Endothelial cell of umbilical vein (primary cell): ENCODE results near the gene FBLN2. TPM values are rescaled to one million over a fixed set of nuclear protein-coding genes. Genes with fewer than 3 reads are reported as not detected.

ENCODE experiments used
- BruUV-seq: library from RNA; stranded (reverse); fragments of 400-500 nt; replicated peaks from 2 replicates; lab custom pipeline; 2021; lab: Mats Ljungman, UMichigan
- CTCF ChIA-PET: fragments of 300-600, 350-600 bp; sonication (Branson Sonifier 250); formaldehyde crosslinking; loops from one replicate; lab custom pipeline; 2021; ENCODE audit warnings: antibody characterized with exemption, inconsistent platforms; lab: Charles Lee
- POLR2A ChIA-PET: fragments of 300-600, 350-600 bp; sonication (Branson Sonifier 250); formaldehyde crosslinking; loops from one replicate; lab custom pipeline; 2021; ENCODE audit warnings: antibody characterized with exemption, inconsistent platforms; lab: Charles Lee
- DNase-seq: peaks from one replicate; pipeline ENCODE4 v3.0.0-alpha.2; 2011; ENCODE audit warnings: low read depth, low spot score
- FAIRE-seq: peaks from 2 replicates; lab custom pipeline; 2011; peaks lifted over from hg19 to GRCh38; lab: Jason Lieb, UNC
- H2AFZ ChIP-seq: 2 replicates; pipeline ENCODE4 v1.6.0; 2012; ENCODE audit warnings: low read depth, low read length, control low read depth, inconsistent platforms
- H3K27ac ChIP-seq: 2 replicates; pipeline ENCODE4 v1.5.1; 2011; ENCODE audit warnings: low read depth, mild to moderate bottlenecking, control low read depth, low read length, moderate library complexity; ENCODE audit not compliant: insufficient read depth
- H3K27me3 ChIP-seq, 2 experiments: 2 replicates each; pipeline versions ENCODE4 v1.6.0 to v1.6.1; 2011; ENCODE audit warnings: low read length in 2 of 2, mixed read lengths in 1 of 2; ENCODE audit not compliant: control insufficient read depth in 2 of 2, insufficient read depth in 2 of 2
- H3K36me3 ChIP-seq, 2 experiments: 2 replicates in 1 of 2; 3 replicates in 1 of 2; pipeline ENCODE4 v1.5.1; 2011; ENCODE audit warnings: low read length in 2 of 2, mild to moderate bottlenecking in 1 of 2, moderate library complexity in 1 of 2; ENCODE audit not compliant: control insufficient read depth in 2 of 2, insufficient read depth in 2 of 2; ENCODE audit errors: extremely low read depth in 1 of 2
- H3K4me1 ChIP-seq: 3 replicates; pipeline ENCODE4 v1.5.1; 2011; ENCODE audit warnings: mild to moderate bottlenecking, low read length; ENCODE audit not compliant: control insufficient read depth, insufficient read depth; ENCODE audit errors: extremely low read depth
- H3K4me2 ChIP-seq: 2 replicates; pipeline ENCODE4 v1.6.1; 2011; ENCODE audit warnings: low read length, control low read depth, mixed read lengths; ENCODE audit not compliant: insufficient read depth
- H3K4me3 ChIP-seq, 3 experiments: fragments of 200-600 bp in 1 of 3; sonication (generic), shearing (Covaris generic) in 1 of 3; replicated peaks in 1 of 3; 2 replicates each; pipeline ENCODE4 v1.5.1; 2011 to 2016; ENCODE audit warnings: control low read depth in 3 of 3, low read length in 3 of 3, mild to moderate bottlenecking in 2 of 3, inconsistent platforms in 1 of 3, low read depth in 1 of 3, moderate library complexity in 1 of 3; ENCODE audit not compliant: insufficient read depth in 1 of 3
- H3K79me2 ChIP-seq: 2 replicates; pipeline ENCODE4 v1.6.0; 2012; ENCODE audit warnings: low read length, inconsistent platforms; ENCODE audit not compliant: control insufficient read depth, insufficient read depth
- H3K9ac ChIP-seq: replicated peaks from 2 replicates; pipeline ENCODE3; 2011; ENCODE audit warnings: low read length, control low read depth; ENCODE audit not compliant: insufficient read depth; ENCODE audit errors: extremely low read depth
- H3K9me1 ChIP-seq: replicated peaks from 3 replicates; pipeline ENCODE4 v1.6.0; 2011; ENCODE audit warnings: mild to moderate bottlenecking, low read length; ENCODE audit not compliant: control insufficient read depth, insufficient read depth; ENCODE audit errors: extremely low read depth
- H3K9me3 ChIP-seq: replicated peaks from 2 replicates; pipeline ENCODE4 v1.5.1; 2012; ENCODE audit warnings: low read length, inconsistent platforms; ENCODE audit not compliant: control insufficient read depth, insufficient read depth
- H4K20me1 ChIP-seq: replicated peaks from 2 replicates; pipeline ENCODE3; 2011; ENCODE audit warnings: mild to moderate bottlenecking, low read length; ENCODE audit not compliant: control insufficient read depth, insufficient read depth; ENCODE audit errors: extremely low read depth
- CTCF ChIP-seq, 2 donors: IDR thresholded peaks; 1 replicate in 1 of 2; 2 replicates in 1 of 2; pipeline ENCODE4 v1.5.1; 2011; ENCODE audit warnings: low read length in 2 of 2, mild to moderate bottlenecking in 2 of 2, moderate library complexity in 2 of 2, control low read depth in 1 of 2, inconsistent platforms in 1 of 2, low read depth in 1 of 2; ENCODE audit not compliant: insufficient read depth in 1 of 2; ENCODE audit errors: extremely low read depth in 1 of 2
- EZH2 ChIP-seq: IDR thresholded peaks from 2 replicates; pipeline ENCODE4 v1.6.1; 2012; ENCODE audit warnings: borderline replicate concordance, low read depth, mild to moderate bottlenecking, moderate library complexity, low read length, inconsistent platforms; ENCODE audit not compliant: severe bottlenecking
- JUN ChIP-seq: IDR thresholded peaks from 2 replicates; pipeline ENCODE4 v1.6.1; 2011; ENCODE audit warnings: borderline replicate concordance, low read depth; ENCODE audit not compliant: insufficient read length, insufficient read depth
- MAX ChIP-seq: IDR thresholded peaks from 2 replicates; pipeline ENCODE4 v1.6.1; 2011; ENCODE audit not compliant: insufficient read depth, insufficient read length
- MYC ChIP-seq: IDR thresholded peaks from one replicate; pipeline ENCODE4 v1.6.1; 2011; ENCODE audit warnings: mild to moderate bottlenecking, low read depth, low read length
- POLR2A ChIP-seq: IDR thresholded peaks from 2 replicates; pipeline ENCODE4 v1.6.1; 2012; ENCODE audit warnings: low read depth, mild to moderate bottlenecking, control low read depth, low read length
- POLR2AphosphoS5 ChIP-seq: IDR thresholded peaks from 2 replicates; pipeline ENCODE4 v1.6.1; 2012; ENCODE audit warnings: low read depth, mild to moderate bottlenecking, control low read depth, low read length, moderate library complexity; ENCODE audit not compliant: insufficient read depth
- dilution Hi-C: fragments of 300-500 bp; cut with MboI; formaldehyde crosslinking; loops from one replicate; pipeline ENCODE4 v1.15.0; 2019; ENCODE audit warnings: low sequenced_read_pairs; ENCODE audit not compliant: extremely low pct_ligation_motif_present
- intact Hi-C: fragments of 100-400 bp; cut with micrococcal nuclease; formaldehyde crosslinking; loops from one replicate; pipeline ENCODE4 v1.10.0; 2022
- polyA plus RNA-seq, 4 experiments: library from polyadenylated mRNA; depleted of rRNA in 3 of 4; stranded (reverse) in 3 of 4; unstranded in 1 of 4; fragments of >200 nt; gene quantifications; 2 replicates each; pipeline versions ENCODE4 v1.2.1 to v1.2.3, GENCODE V29; 2011 to 2012; ENCODE audit warnings: missing spikeins in 1 of 4
- total RNA-seq: library from RNA; stranded (reverse); gene quantifications from 2 replicates; pipeline ENCODE4 v1.2.3, GENCODE V29; 2021

FBLN2 gene
- total and polyA plus RNA-seq, 2 donors (not counting 3 experiments of a cell fraction or from before 2014, with no cell fraction given): 1.4 to 1.9 TPM

- CTCF ChIA-PET: interaction anchor here (1.3 kb wide), 1 partner anchor 87 kb away, joined by 7 read pairs; no protein-coding TSS in a partner anchor
- Histone ChIP-seq H4K20me1 (no peaks in the 10 kb centered on the region), H3K79me2 (no peaks in the 10 kb centered on the region), H3K36me3 (no peaks in the 10 kb centered on the region), H3K9ac (no peak overlapping the region), H3K4me2 (no peak overlapping the region), H2AFZ (no peak overlapping the region), H3K9me3 (no peaks in the 10 kb centered on the region), H3K27ac (no peak overlapping the region), H3K27me3 (no peaks in the 10 kb centered on the region), H3K4me1 (no peaks in the 10 kb centered on the region), H3K4me3 (no peak overlapping the region), H3K9me1 (no peaks in the 10 kb centered on the region)
- intact Hi-C loops: no loop called here
- POLR2A ChIA-PET: no interaction called here
- dilution Hi-C loops: no loop called here
- DNase-seq (no peak), FAIRE-seq (no peak)
- BruUV-seq: no TSS peak
- TF ChIP-seq EZH2 (no peak), MAX (no peak)
Measured at GRCh38 chr3:13583251-13584180, 34.6 kb downstream of the FBLN2 start.

GRCh38 chr3:13584427-13584891 is 35.5 kb downstream of the FBLN2 start:
- H3K9me3 ChIP-seq: no peaks in the 10 kb centered on the region
- H3K4me3 ChIP-seq: no peak overlapping the region
- dilution Hi-C loops (no loop called here), intact Hi-C loops (no loop called here)
- CTCF ChIA-PET: interaction anchor here (1.2 to 1.3 kb wide), 2 partner anchors 73 to 88 kb away, joined by 3 to 7 read pairs; no protein-coding TSS in a partner anchor
- no peak overlapping the region for H3K4me2 ChIP-seq
- DNase-seq (no peak), FAIRE-seq (no peak)
- BruUV-seq: no TSS peak
- no peak overlapping the region for H3K27ac ChIP-seq
- no peaks in the 10 kb centered on the region for H3K79me2 ChIP-seq
- H3K27me3 ChIP-seq: no peaks in the 10 kb centered on the region
- POLR2A ChIA-PET: no interaction called here
- H3K9ac ChIP-seq: no peak overlapping the region
- no peaks in the 10 kb centered on the region for H3K9me1 ChIP-seq
- H3K4me1 ChIP-seq: no peaks in the 10 kb centered on the region
- H2AFZ ChIP-seq: no peak overlapping the region
- no peak for TF ChIP-seq JUN
- no peak for TF ChIP-seq POLR2A
- no peak for TF ChIP-seq CTCF (IDR thresholded peaks at IDR 0.05; ENCODE audit: extremely low read depth in 1 of 2, insufficient read depth in 1 of 2, low read depth in 1 of 2, low read length in 2 of 2)
- TF ChIP-seq MAX: no peak
- TF ChIP-seq MYC: no peak
- TF ChIP-seq POLR2AphosphoS5: no peak
- TF ChIP-seq EZH2: no peak
- no peaks in the 10 kb centered on the region for H3K36me3 ChIP-seq
- H4K20me1 ChIP-seq: no peaks in the 10 kb centered on the region
